ENCODE data around the gene INSR. TPM values are rescaled to one million over a fixed set of nuclear protein-coding genes. Genes with fewer than 3 reads are reported as not detected.

INSR gene
- total and polyA plus RNA-seq, 8 donors: 14.0 to 22.8 (median 18.2) TPM

DNA sequence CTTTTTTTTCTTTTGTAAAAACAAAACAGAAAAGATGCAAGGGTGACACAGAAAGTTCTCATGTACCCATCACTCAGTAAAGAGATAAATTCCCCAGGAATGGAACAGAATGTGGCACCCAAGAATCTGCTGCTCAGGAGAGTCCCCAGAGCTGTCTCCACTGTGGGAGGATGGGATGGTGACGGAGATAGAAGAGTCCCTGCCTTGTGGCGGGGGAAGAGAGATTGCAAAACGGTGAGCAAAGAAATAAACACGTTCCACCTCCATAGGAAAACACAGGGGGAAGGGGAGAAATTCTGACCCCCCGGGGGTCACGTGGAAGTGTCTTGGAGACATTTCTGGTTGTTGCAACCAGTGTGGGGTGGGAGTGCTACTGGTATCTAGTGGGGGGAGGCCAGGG lies 76.4 kb downstream of the INSR start:
- no peaks in the 10 kb centered on the region for H3K9me3 ChIP-seq
- H3K27me3 ChIP-seq: no peaks in the 10 kb centered on the region
- ATAC-seq (no peak), DNase-seq (no peak)
- TF ChIP-seq, protein P1, sequence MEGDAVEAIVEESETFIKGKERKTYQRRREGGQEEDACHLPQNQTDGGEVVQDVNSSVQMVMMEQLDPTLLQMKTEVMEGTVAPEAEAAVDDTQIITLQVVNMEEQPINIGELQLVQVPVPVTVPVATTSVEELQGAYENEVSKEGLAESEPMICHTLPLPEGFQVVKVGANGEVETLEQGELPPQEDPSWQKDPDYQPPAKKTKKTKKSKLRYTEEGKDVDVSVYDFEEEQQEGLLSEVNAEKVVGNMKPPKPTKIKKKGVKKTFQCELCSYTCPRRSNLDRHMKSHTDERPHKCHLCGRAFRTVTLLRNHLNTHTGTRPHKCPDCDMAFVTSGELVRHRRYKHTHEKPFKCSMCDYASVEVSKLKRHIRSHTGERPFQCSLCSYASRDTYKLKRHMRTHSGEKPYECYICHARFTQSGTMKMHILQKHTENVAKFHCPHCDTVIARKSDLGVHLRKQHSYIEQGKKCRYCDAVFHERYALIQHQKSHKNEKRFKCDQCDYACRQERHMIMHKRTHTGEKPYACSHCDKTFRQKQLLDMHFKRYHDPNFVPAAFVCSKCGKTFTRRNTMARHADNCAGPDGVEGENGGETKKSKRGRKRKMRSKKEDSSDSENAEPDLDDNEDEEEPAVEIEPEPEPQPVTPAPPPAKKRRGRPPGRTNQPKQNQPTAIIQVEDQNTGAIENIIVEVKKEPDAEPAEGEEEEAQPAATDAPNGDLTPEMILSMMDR (IDR thresholded peaks at IDR 0.05): no peak
- no peaks in the 10 kb centered on the region for H3K36me3 ChIP-seq
- H3K4me1 ChIP-seq: no peaks in the 10 kb centered on the region
- no peak overlapping the region for H3K27ac ChIP-seq
- intact Hi-C loops (cut with DNase I): no loop called here
- H3K4me3 ChIP-seq: no peak overlapping the region

GRCh38 chr19:7216373-7216902 lies 77.8 kb downstream of the INSR start:
- H3K27me3 ChIP-seq: no peaks in the 10 kb centered on the region
- DNase-seq (no peak), ATAC-seq (no peak)
- H3K36me3 ChIP-seq: no peaks in the 10 kb centered on the region
- intact Hi-C loops (cut with DNase I): no loop called here
- H3K4me1 ChIP-seq: peaks cover 0 to 4% of the 10 kb centered on the region in 2 donors
- no peak overlapping the region for H3K4me3 ChIP-seq
- H3K9me3 ChIP-seq: no peaks in the 10 kb centered on the region
- H3K27ac ChIP-seq: no peak overlapping the region
- TF ChIP-seq, protein P1 (IDR thresholded peaks at IDR 0.05): no peak

GRCh38 chr19:7215176-7215575 lies 79.0 kb downstream of the INSR start:
- H3K4me1 ChIP-seq: peaks cover 0 to 4% of the 10 kb centered on the region in 2 donors
- intact Hi-C loops (cut with DNase I): no loop called here
- H3K9me3 ChIP-seq: no peaks in the 10 kb centered on the region
- H3K27me3 ChIP-seq: no peaks in the 10 kb centered on the region
- no peaks in the 10 kb centered on the region for H3K36me3 ChIP-seq
- H3K4me3 ChIP-seq: no peak overlapping the region
- no peak overlapping the region for H3K27ac ChIP-seq
- ATAC-seq (no peak), DNase-seq (no peak)
- TF ChIP-seq, protein P1 (IDR thresholded peaks at IDR 0.05): no peak

GRCh38 chr19:7214324-7215089 lies 79.7 kb downstream of the INSR start:
- intact Hi-C loops (cut with DNase I): no loop called here
- ATAC-seq: no peak
- Histone ChIP-seq H3K27ac (no peak overlapping the region), H3K27me3 (no peaks in the 10 kb centered on the region), H3K4me1 (peaks cover 0 to 4% of the 10 kb centered on the region in 2 donors), H3K36me3 (no peaks in the 10 kb centered on the region), H3K4me3 (no peak overlapping the region), H3K9me3 (no peaks in the 10 kb centered on the region)
- no peak for DNase-seq
- TF ChIP-seq, protein P1 (IDR thresholded peaks at IDR 0.05): no peak

DNA sequence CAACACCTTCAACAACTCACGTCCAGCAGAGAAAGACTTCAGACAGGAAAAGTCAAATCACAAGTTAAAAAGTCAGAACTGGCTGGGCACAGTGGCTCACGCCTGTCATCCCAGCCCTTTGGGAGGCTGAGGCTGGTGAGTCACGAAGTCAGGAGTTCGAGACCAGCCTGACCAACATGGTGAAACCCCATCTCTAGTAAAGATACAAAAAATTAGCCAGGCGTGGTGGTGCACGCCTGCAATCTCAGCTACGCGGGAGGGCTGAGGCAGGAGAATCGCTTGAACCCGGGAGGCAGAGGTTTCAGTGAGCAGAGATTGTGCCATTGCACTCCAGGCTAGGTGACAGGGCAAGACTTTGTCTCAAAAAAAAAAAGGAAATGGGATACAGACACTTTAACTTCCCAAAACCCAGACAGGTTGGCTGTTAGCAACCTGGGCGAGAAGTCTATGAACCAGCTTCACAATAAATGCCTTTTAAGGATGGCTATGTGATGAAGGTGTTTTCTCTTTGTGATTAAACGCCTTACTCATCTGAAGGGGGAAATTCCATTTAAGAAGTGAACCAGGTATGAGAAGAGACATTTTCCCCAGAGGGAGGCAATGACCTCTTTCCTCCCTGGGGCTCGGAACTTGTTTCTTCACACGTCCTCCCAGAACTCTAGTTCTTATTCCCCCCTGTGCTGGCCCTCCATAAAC lies 80.4 kb downstream of the INSR start:
- H3K9me3 ChIP-seq: no peaks in the 10 kb centered on the region
- TF ChIP-seq, protein P1 (IDR thresholded peaks at IDR 0.05): no peak
- no peaks in the 10 kb centered on the region for H3K36me3 ChIP-seq
- H3K27ac ChIP-seq: no peak overlapping the region
- H3K4me3 ChIP-seq: no peak overlapping the region
- H3K4me1 ChIP-seq: peaks cover 0 to 4% of the 10 kb centered on the region in 2 donors
- H3K27me3 ChIP-seq: no peaks in the 10 kb centered on the region
- no peak for ATAC-seq
- intact Hi-C loops (cut with DNase I): no loop called here
- DNase-seq: no peak

Data from left lung (tissue), 10 donors.